PC-9 (cell line): ENCODE data around the gene HHATL. TPM values are rescaled to one million over a fixed set of nuclear protein-coding genes. Genes with fewer than 3 reads are reported as not detected.

ENCODE experiments used
- BruUV-seq: library from RNA; stranded (reverse); fragments of 400-500 nt; replicated peaks from 2 replicates; lab custom pipeline; 2021; lab: Mats Ljungman, UMichigan
- CTCF ChIA-PET: fragments of 300-600 bp; sonication (Branson Sonifier 250); formaldehyde crosslinking; loops from one replicate; lab custom pipeline; 2022; ENCODE audit warnings: antibody characterized with exemption; lab: Charles Lee
- POLR2A ChIA-PET: fragments of 300-600 bp; sonication (Branson Sonifier 250); formaldehyde crosslinking; loops from one replicate; lab custom pipeline; 2022; ENCODE audit warnings: antibody characterized with exemption; ENCODE audit not compliant: unreplicated experiment; lab: Charles Lee
- DNase-seq, 2 experiments: peaks; one replicate each; pipeline versions ENCODE4 v3.0.0 to v3.0.0-alpha.2; 2015 to 2022; ENCODE audit warnings: mixed read lengths in 1 of 2
- H2AFZ ChIP-seq: fragments of 200-600 bp; sonication (generic); 2 replicates; pipeline ENCODE4 v1.8.1; 2017; ENCODE audit warnings: antibody characterized with exemption
- H3F3A ChIP-seq: fragments of 200-600 bp; sonication (generic); 2 replicates; pipeline ENCODE4 v1.8.1; 2017; ENCODE audit warnings: antibody characterized with exemption, mild to moderate bottlenecking, low read depth; ENCODE audit not compliant: insufficient read depth
- H3K27ac ChIP-seq: fragments of 200-600 bp; sonication (generic); 2 replicates; pipeline ENCODE4 v1.6.1; 2016; ENCODE audit warnings: mixed run types
- H3K27me3 ChIP-seq: fragments of 200-600 bp; sonication (generic); 2 replicates; pipeline ENCODE4 v1.6.1; 2016; ENCODE audit warnings: low read depth, mixed run types; ENCODE audit not compliant: insufficient read depth
- H3K36me3 ChIP-seq: fragments of 200-600 bp; sonication (generic); 2 replicates; pipeline ENCODE4 v1.6.1; 2016; ENCODE audit warnings: low read depth, mixed run types
- H3K4me1 ChIP-seq: fragments of 200-600 bp; sonication (generic); replicated peaks from 2 replicates; pipeline ENCODE4 v1.6.1; 2016; ENCODE audit warnings: mixed run types; ENCODE audit not compliant: insufficient read depth
- H3K4me2 ChIP-seq: fragments of 200-600 bp; sonication (generic); 2 replicates; pipeline ENCODE4 v1.6.1; 2017; ENCODE audit warnings: mixed run types
- H3K4me3 ChIP-seq: fragments of 200-600 bp; sonication (generic); 2 replicates; pipeline ENCODE4 v1.6.1; 2016; ENCODE audit warnings: mixed run types
- H3K79me2 ChIP-seq: fragments of 200-600 bp; sonication (generic); 2 replicates; pipeline ENCODE4 v1.6.1; 2017; ENCODE audit warnings: low read depth, mixed run types
- H3K9me2 ChIP-seq: fragments of 200-600 bp; sonication (generic); 2 replicates; pipeline ENCODE4 v1.8.1; 2017; ENCODE audit warnings: mild to moderate bottlenecking; ENCODE audit not compliant: insufficient read depth
- H3K9me3 ChIP-seq: fragments of 200-600 bp; sonication (generic); 2 replicates; pipeline ENCODE4 v1.8.1; 2016; ENCODE audit warnings: low read depth; ENCODE audit not compliant: insufficient read depth
- H4K20me1 ChIP-seq: fragments of 200-600 bp; sonication (generic); 2 replicates; pipeline ENCODE4 v1.8.1; 2017; ENCODE audit not compliant: insufficient read depth
- CTCF ChIP-seq: fragments of 200-600 bp; sonication (generic); conservative IDR thresholded peaks from 2 replicates; pipeline ENCODE4 v1.6.1; 2017; ENCODE audit warnings: mixed run types, antibody characterized with exemption, mild to moderate bottlenecking, moderate library complexity
- EZH2 ChIP-seq: fragments of 200-600 bp; sonication (generic); IDR thresholded peaks from 2 replicates; pipeline ENCODE4 v1.8.0; 2017; ENCODE audit warnings: antibody characterized with exemption, low read depth
- intact Hi-C: fragments of 100-400 bp; cut with micrococcal nuclease; formaldehyde crosslinking; loops from one replicate; pipeline ENCODE4 v1.10.0; 2022; ENCODE audit not compliant: unreplicated experiment
- total RNA-seq: library from RNA; stranded (reverse); gene quantifications from 2 replicates; pipeline ENCODE4 v1.2.3, GENCODE V29; 2021

The HHATL gene
- total RNA-seq, 1 experiment from 2014 or later, result not detected

GRCh38 chr3:42682301-42683070 lies 20.1 kb downstream of the HHATL start:
- no peaks in the 10 kb centered on the region for H3F3A ChIP-seq
- BruUV-seq, result no TSS peak
- no peaks in the 10 kb centered on the region for H4K20me1 ChIP-seq
- no peak overlapping the region for H3K4me2 ChIP-seq
- H3K36me3 ChIP-seq, result no peaks in the 10 kb centered on the region
- no peaks in the 10 kb centered on the region for H3K9me2 ChIP-seq
- H3K4me3 ChIP-seq, result no peak overlapping the region
- H3K4me1 ChIP-seq, result peaks cover 21% of the 10 kb centered on the region
- no peak overlapping the region for H3K27ac ChIP-seq
- H3K9me3 ChIP-seq, result no peaks in the 10 kb centered on the region
- no peaks in the 10 kb centered on the region for H3K79me2 ChIP-seq
- H3K27me3 ChIP-seq, result no peaks in the 10 kb centered on the region
- CTCF ChIA-PET, result no interaction called here
- no peak overlapping the region for H2AFZ ChIP-seq
- TF ChIP-seq EZH2 (no peak), CTCF (no peak)
- intact Hi-C loops, result no loop called here
- POLR2A ChIA-PET, result no interaction called here
- no peak for DNase-seq

- no peak overlapping the region for H2AFZ ChIP-seq
- intact Hi-C loops, result no loop called here
- TF ChIP-seq EZH2 (no peak), CTCF (no peak)
- no peaks in the 10 kb centered on the region for H3K79me2 ChIP-seq
- no peak overlapping the region for H3K4me2 ChIP-seq
- no peak overlapping the region for H3K4me3 ChIP-seq
- H3K9me2 ChIP-seq, result no peaks in the 10 kb centered on the region
- ChIA-PET POLR2A (no interaction called here), CTCF (no interaction called here)
- no peaks in the 10 kb centered on the region for H3K36me3 ChIP-seq
- no peaks in the 10 kb centered on the region for H3F3A ChIP-seq
- no peak for DNase-seq
- no peaks in the 10 kb centered on the region for H4K20me1 ChIP-seq
- H3K9me3 ChIP-seq, result no peaks in the 10 kb centered on the region
- no peaks in the 10 kb centered on the region for H3K27me3 ChIP-seq
- H3K4me1 ChIP-seq, result peaks cover 21% of the 10 kb centered on the region
- H3K27ac ChIP-seq, result no peak overlapping the region
- no TSS peak for BruUV-seq
These were observed 21.1 kb downstream of the HHATL start for GRCh38 chr3:42681361-42682038.

GRCh38 chr3:42680806-42681205 lies 21.8 kb downstream of the HHATL start:
- Histone ChIP-seq H3K4me1 (peaks cover 21% of the 10 kb centered on the region), H3K4me2 (no peak overlapping the region), H3K9me2 (no peaks in the 10 kb centered on the region), H4K20me1 (no peaks in the 10 kb centered on the region), H3K9me3 (no peaks in the 10 kb centered on the region), H3K27ac (no peak overlapping the region), H3F3A (no peaks in the 10 kb centered on the region), H2AFZ (no peak overlapping the region), H3K27me3 (no peaks in the 10 kb centered on the region), H3K4me3 (no peak overlapping the region), H3K36me3 (no peaks in the 10 kb centered on the region), H3K79me2 (no peaks in the 10 kb centered on the region)
- no TSS peak for BruUV-seq
- intact Hi-C loops, result no loop called here
- ChIA-PET CTCF (no interaction called here), POLR2A (no interaction called here)
- TF ChIP-seq EZH2, result no peak
- TF ChIP-seq CTCF, result no peak
- no peak for DNase-seq
